Hippocampal formation (tissue), 2 donors: Measurements from ENCODE around the gene CCDC148.
"Not testable (repeated sequence)": the region's sequence is repeated elsewhere in the genome, so short reads cannot be mapped to it uniquely, and the experiment has no call there.

Source experiments
- DNase-seq, 2 donors: peaks; one replicate each; lab custom pipeline; 2025; lab: John Stamatoyannopoulos, UW

The CCDC148 gene

GRCh38 chr2:158482594-158482993 lies 26.0 kb upstream of the CCDC148 start:
- DNase-seq, result no peak

DNA sequence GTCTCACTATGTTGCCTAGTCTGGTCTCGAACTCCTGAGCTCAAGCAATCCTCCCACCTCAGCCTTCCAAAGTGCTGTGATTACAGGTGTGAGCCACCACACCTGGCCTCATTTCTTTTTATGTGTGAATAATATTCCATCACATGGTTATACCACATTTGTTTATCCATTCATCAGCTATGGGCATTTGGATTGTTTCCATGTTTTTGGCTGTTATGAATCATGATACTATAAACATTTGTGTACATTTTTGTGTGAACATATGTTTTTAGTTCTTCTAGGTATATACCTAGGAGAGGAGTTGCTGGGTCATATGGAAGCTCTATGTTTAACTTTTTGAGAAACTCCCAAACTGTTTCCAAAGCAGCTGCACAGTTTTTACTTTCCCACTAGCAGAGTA lies 24.6 kb upstream of the CCDC148 start:
- no peak for DNase-seq

GRCh38 chr2:158478816-158479215 lies 22.3 kb upstream of the CCDC148 start:
- no peak for DNase-seq

GRCh38 chr2:158478237-158478636 lies 21.7 kb upstream of the CCDC148 start:
- no peak for DNase-seq

DNA sequence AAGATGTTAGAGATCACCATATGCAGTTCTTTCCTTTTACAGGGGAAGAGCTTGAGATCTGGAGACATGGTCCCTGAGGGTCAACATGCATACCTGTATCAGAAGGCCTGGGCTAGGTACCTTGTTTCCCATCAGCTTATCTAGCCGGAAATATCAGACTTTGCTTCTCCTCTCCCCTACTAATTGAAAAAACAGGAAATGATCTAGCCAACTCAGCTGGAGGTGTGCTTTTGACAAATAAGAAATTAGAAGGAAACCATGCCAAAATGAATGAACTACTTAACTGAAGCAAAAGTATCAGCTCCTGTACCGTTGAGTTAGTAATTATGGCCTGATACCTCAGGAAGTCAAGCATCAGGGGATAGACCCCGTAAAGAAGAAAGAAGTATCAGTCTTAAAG lies 20.6 kb upstream of the CCDC148 start:
- no peak for DNase-seq

GRCh38 chr2:158474526-158475011 lies 18.0 kb upstream of the CCDC148 start:
- DNase-seq, result not testable (repeated sequence)

GRCh38 chr2:158473719-158474392 lies 17.3 kb upstream of the CCDC148 start:
- DNase-seq, result no peak

DNA sequence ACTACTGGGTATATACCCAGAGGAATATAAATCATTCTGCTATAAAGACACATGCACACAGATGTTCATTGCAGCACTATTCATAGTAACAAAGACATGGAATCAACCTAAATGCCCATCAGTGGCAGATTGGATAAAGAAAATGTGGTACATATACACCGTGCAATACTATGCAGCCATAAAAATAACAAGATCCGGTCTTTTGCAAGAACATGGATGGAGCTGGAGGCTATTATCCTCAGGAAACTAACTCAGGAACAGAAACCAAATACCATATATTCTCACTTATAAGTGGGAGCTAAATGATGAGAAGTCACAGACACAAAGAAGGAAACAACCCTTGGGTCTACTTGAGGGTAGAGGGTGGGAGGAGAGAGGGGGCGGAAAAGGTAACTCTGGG lies 16.7 kb upstream of the CCDC148 start:
- DNase-seq, result not testable (repeated sequence)

- not testable (repeated sequence) for DNase-seq
Observed at GRCh38 chr2:158472829-158473228, 16.3 kb upstream of the CCDC148 start.

DNA sequence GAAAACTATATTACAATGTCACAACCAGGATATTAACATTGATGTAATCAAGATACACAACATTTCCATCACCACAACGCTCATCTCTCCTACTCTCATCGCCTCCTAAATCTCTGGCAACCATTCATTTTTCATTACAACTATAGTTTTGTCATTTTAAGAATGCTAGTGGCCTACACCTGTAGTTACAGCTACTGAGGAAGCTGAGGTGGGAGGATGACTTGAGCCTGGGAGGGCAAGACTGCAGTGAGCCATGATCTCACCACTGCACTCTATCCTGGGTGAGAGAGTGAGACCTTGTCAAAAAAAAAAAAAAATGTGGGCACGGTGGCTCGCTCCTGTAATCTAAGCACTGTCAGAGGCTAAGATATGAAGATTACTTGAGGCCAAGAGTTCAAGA lies 10.7 kb upstream of the CCDC148 start:
- no peak for DNase-seq

- peak in 1 of 2 donors; percentile 33 for DNase-seq
Observed at GRCh38 chr2:158464426-158465281, 8.1 kb upstream of the CCDC148 start.

DNA sequence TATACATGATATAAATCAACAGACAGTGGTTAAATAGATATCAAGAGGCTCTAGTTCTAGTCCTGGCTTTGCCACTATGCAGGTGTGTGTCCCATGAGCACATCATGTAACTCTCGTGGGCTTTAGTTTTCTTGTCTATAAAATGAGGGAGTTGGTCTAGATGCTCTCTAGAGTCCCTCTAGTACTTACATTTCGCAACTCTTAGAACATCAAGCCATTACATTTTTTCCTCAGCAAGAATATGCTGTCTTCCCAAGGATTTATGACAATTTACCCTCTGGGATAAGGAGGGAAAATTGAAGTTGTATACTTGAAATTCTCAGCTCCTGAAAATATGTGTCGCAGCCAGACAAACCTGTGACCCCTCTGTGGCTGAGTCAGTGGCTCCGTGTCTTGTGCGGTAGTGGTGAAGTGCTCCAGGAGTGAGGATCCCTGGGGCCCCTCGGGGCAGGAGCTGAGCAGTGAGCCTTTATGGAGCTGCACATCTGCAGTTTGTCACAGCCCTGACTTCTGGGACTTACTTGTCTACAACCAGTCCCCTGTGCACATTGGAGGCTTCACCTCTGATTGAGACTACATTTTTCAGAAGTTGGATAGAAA lies 7.0 kb upstream of the CCDC148 start:
- DNase-seq, result no peak

DNA sequence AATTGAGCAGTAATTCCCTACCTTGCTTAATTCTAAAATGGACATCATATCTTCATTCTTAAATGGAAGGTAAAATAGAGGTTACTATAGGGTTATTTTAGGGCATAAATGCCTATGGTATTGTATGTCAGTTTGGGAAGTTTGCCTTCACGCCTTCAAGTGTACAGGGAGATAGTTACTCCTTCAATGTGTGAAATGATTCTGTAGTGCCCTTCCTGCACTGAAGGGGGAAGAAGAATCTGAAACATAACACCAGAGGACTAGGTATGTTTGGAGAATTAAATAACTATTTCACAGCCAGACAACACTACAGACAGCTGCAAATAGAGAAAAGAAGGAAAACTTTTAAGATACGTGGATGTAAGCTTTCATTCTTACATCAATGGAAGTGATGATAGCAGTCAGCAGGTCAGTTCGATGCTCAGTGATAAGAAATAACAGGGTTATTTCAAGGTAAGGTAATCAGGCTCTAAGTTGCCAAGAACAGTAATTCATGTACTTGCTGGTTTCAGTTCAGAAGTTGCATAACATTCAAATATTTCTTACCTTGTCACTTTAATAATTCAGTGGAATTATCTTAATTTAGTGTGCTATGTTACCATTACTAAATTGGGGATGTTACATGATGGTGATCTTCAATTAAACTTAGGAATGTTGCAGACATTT lies 4.2 kb upstream of the CCDC148 start:
- DNase-seq, result no peak

DNA sequence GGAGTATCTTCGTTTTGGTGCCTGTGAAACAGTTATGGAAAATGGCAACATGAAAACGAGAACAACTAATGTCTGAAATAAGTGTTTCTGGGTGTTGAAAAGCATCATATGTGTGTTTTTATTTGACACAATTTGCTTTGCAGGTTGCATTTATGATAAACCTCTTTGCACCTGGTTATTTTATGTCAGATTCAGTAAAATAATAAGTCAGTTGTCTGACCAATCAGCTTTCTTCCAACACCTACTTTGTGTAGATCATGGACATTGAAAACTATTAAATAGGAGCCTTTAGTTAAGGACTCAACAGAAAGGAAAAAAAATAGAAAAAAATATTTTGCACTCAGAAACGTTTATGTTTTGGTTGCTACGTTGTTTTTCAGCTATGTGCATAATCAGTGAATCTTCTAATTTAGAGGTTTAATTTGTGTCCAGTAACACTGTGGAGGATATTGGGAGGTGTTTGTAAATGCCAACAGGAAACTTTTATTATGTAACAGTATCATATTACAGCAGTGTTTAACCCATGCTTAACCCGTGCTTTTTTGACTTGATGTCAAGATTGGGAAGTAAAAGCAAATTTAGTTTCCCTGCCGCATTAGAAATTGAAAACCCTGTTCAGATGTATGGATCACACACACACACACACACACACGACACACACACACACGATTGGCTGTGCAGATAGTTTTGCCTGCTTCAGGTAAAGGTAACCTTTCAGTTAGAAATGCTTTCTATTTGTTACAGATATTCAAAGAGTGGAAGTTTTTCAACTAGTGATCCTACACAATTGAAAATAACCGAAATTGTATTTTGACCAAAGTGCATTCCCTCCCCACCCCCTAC lies 2.8 kb upstream of the CCDC148 start:
- DNase-seq, result peak in 1 of 2 donors; percentile 46

- DNase-seq, result peak in 1 of 2 donors; percentile 79
Observed at GRCh38 chr2:158458617-158458920, 2.0 kb upstream of the CCDC148 start.

- peak; percentile 68 to 75 for DNase-seq
Observed at GRCh38 chr2:158457826-158458616, 1.5 kb upstream of the CCDC148 start.

DNA sequence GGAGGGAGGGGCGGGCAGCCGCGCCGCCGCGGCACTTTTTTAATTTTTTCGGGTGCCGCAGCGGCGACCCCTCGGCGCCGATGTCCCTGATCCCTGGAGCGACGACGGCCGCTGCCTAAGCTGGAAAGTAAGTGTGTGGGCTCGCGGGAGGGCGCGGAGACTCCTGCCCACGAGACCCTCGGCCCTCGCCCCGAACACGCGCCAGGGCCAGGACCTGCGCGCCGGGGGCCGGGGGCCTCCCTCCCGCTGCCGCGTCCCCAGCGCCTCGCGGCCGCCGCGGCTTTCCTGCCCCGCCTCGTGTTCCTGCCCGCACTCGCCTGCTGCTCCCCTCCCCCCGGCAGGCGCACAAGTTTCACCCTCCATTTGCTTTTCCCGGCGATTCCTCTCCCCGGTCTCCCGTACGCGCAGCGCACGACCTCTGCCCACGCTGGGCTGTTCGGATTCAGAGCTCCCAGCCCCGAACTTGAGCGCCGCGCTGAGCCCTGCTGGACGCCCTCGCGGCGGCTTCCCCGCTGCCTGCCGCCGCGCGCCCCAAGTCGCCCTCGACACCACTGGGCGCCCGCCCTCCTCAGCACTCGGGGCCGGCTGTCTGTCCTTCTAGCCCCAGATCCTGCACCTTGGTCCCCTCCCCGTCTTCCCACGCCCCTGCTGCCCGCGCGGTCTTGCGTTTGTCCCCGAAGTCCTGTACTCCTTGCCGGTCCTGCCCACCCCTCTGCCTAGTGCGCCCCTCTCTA lies 706 bp upstream of the CCDC148 start:
- peak; percentile 74 to 75 for DNase-seq

DNA sequence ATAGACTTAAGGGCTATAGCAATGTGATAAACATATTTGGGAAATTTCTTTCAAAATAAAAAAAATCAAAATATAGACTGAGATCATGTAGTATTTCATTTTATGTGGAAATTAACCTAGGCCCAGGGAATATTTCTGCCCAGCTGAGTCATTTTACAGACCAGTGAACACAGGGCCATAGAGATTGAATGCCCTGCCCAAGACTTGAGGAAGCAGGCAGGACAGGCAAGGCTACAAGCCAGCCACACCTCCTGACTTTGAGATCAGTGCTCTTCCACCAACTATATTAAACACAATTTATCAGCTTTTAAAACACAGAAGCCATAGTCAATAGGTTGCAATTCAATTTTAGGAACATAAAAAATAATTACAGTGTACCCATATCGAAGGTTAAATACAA lies 12.9 kb downstream of the CCDC148 start:
- DNase-seq, result no peak

DNA sequence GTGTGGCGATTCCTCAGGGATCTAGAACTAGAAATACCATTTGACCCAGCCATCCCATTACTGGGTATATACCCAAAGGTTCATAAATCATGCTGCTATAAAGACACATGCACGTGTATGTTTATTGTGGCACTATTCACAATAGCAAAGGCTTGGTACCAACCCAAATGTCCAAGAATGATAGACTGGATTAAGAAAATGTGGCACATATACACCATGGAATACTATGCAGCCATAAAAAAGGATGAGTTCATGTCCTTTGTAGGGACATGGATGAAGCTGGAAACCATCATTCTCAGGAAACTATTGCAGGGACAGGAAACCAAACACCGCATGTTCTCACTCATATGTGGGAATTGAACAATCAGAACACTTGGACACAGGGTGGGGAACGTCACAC lies 17.5 kb downstream of the CCDC148 start:
- DNase-seq, result not testable (repeated sequence)

- DNase-seq, result not testable (repeated sequence)
Observed at GRCh38 chr2:158433716-158434115, 22.8 kb downstream of the CCDC148 start.
